HG02870 (cell line): ENCODE measurements around the gene PCAT7.
"Not testable (repeated sequence)": the region's sequence is repeated elsewhere in the genome, so short reads cannot be mapped to it uniquely, and the experiment has no call there.

Experiments
- ATAC-seq: cut with Tn5 transposase; IDR thresholded peaks from one replicate; pipeline ENCODE4 v1.9.1; 2021; ENCODE audit warnings: mild to moderate bottlenecking, moderate library complexity; ENCODE audit not compliant: unreplicated experiment

Gene PCAT7

GRCh38 chr9:94554439-94555331 lies at the start of gene PCAT7:
TSS of gene PCAT7 (plus strand) at chr9:94555083.
- no peak for ATAC-seq

GRCh38 chr9:94506370-94506769 lies 48.5 kb upstream of the PCAT7 start:
- not testable (repeated sequence) for ATAC-seq

- ATAC-seq, result no peak
Measured at GRCh38 chr9:94507531-94508258, 47.2 kb upstream of the PCAT7 start.

GRCh38 chr9:94511134-94511954 lies 43.5 kb upstream of the PCAT7 start:
- no peak for ATAC-seq

- ATAC-seq, result no peak
Measured at GRCh38 chr9:94511955-94512265, 43.0 kb upstream of the PCAT7 start.

GRCh38 chr9:94514722-94515121 lies 40.2 kb upstream of the PCAT7 start:
- no peak for ATAC-seq

- ATAC-seq, result no peak
Measured at GRCh38 chr9:94517254-94517653, 37.6 kb upstream of the PCAT7 start.

GRCh38 chr9:94525396-94526035 lies 29.4 kb upstream of the PCAT7 start:
- no peak for ATAC-seq

GRCh38 chr9:94526271-94526670 lies 28.6 kb upstream of the PCAT7 start:
- no peak for ATAC-seq

GRCh38 chr9:94526951-94527350 lies 27.9 kb upstream of the PCAT7 start:
- ATAC-seq, result no peak

- ATAC-seq, result no peak
Measured at GRCh38 chr9:94528886-94529285, 26.0 kb upstream of the PCAT7 start.

GRCh38 chr9:94533155-94533554 lies 21.7 kb upstream of the PCAT7 start:
- no peak for ATAC-seq

- ATAC-seq, result no peak
Measured at GRCh38 chr9:94533601-94534000, 21.3 kb upstream of the PCAT7 start.

- ATAC-seq, result no peak
Measured at GRCh38 chr9:94534901-94535300, 20.0 kb upstream of the PCAT7 start.

GRCh38 chr9:94538908-94539307 lies 16.0 kb upstream of the PCAT7 start:
- no peak for ATAC-seq

- not testable (repeated sequence) for ATAC-seq
Measured at GRCh38 chr9:94544335-94544734, 10.5 kb upstream of the PCAT7 start.

GRCh38 chr9:94545940-94546339 lies 8.9 kb upstream of the PCAT7 start:
- no peak for ATAC-seq

- ATAC-seq, result no peak
Measured at GRCh38 chr9:94553029-94553938, 1.6 kb upstream of the PCAT7 start.

- ATAC-seq, result no peak
Measured at GRCh38 chr9:94554078-94554438, 825 bp upstream of the PCAT7 start.

GRCh38 chr9:94557376-94557775 lies 2.5 kb downstream of the PCAT7 start:
- ATAC-seq, result no peak
